ENCODE results near the gene CDK3. TPM values are rescaled to one million over a fixed set of nuclear protein-coding genes. Genes with fewer than 3 reads are reported as not detected.

Gene CDK3
- total RNA-seq, 2 donors from 2014 or later: 8.0 to 9.0 TPM

DNA sequence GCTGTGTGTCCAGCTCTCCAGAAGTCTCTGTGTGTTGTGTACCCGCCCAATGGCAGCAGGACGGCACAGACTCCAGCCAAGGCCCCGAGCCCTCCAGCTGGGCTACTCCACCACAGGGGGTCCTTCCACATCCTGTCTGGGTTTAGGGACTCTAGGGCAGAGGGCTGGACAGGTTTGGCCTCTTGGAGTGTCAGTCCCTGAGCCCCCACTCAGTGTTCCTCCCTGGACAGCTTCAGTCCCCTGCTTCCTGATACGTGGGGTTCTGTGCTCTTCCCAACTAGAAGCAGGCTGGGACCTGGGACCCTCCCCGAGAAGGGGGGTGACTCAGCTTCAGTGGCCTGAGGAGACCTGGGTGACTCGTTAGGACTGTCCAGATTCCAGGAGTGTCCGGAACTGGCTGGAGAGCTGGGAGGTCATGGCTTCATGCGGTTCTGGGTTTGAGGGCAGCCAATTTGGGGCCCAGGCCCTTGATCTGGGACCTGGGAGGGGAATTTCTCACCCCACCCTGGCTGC lies 4.2 kb downstream of the CDK3 start:
- Mint-ChIP-seq H3K36me3 (ENCODE audit: low read depth) (no peaks in the 10 kb centered on the region), H3K4me1 (peaks cover 4% of the 10 kb centered on the region), H3K9me3 (no peaks in the 10 kb centered on the region), H3K27ac (peak overlapping the region; percentile 53), H3K4me3 (no peak overlapping the region), H3K27me3 (no peaks in the 10 kb centered on the region)
- no peak for ATAC-seq (replicated peaks)

DNA sequence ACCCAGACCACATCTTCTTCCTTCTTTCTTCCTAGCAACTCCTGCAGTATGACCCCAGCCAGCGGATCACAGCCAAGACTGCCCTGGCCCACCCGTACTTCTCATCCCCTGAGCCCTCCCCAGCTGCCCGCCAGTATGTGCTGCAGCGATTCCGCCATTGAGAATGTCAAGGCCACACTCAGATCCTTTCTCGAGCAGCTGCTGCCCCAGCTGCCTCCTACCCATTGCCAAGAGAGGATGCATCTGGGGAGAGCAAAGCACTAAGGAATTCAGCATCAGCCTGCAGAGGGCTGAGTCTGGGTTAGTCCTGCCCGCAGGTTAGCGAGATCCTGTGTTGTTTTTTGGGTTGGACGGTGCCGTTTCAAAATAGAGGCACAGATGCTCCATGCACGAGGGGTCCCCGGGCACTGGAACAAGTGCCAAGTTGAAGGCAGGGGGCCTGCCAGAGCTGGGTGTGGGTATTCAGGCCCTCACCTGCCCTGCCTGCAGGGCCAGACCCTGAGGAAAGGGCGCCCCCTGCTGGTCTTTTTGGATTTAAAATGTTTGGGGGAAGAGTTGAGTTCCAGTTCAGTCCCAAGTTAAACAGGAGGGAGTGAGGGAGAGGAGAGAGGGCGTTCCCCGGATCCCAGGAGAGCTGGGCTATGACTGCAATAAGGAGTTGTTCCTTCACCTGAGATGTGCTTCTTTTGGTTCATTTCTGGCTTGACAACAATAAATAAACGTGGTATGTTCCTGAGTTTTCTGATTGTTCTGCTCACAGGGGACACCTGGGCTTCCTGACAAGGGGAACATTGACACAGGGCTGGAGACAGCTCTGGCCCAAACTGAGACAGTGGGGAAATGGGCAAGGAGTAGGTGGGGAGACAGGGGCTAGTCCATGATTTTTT lies 4.9 kb downstream of the CDK3 start:
- no peak overlapping the region for H3K4me3 Mint-ChIP-seq
- peak overlapping the region; percentile 53 for H3K27ac Mint-ChIP-seq
- H3K4me1 Mint-ChIP-seq: peaks cover 4% of the 10 kb centered on the region
- no peaks in the 10 kb centered on the region for H3K27me3 Mint-ChIP-seq
- H3K36me3 Mint-ChIP-seq (ENCODE audit: low read depth): no peaks in the 10 kb centered on the region
- ATAC-seq (replicated peaks): peak; percentile 86
- no peaks in the 10 kb centered on the region for H3K9me3 Mint-ChIP-seq

DNA sequence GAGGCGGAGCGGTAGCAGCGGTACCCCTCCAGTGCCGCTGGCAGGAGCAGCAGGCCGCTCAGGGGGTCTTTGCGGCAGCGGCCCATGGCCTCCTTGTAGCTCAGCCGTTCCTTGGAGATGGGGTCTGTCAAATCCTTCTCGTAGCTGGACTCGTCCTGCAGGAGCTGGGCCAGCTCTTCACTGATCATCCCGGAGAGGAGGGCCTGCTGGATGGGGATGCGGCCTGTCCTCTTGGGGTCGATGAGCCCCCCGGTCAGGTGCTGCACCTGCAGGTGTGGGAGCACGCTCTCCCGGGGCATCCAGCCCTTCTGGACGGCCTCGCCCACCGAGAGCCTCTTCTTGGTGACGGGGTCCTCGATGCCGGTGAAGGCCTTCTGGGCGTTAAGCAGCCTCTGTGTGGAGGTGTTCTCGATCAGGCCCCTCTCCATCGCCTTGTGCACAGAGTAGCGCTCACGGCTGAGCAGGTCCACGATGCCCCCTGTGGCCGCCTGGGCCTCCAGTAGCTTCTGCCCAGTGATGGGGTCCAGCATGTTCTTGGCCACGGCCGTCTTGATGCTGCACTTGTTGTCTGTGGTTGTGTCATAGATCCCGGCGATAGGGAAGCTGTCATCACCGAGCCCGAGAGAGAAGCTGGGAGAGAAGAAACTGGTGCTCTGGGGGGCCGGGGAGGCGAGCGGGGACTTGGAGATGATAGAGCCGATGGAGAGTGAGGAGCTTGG lies 6.6 kb downstream of the CDK3 start:
- Mint-ChIP-seq H3K4me1 (peaks cover 4% of the 10 kb centered on the region), H3K27ac (no peak overlapping the region), H3K9me3 (no peaks in the 10 kb centered on the region), H3K4me3 (no peak overlapping the region), H3K36me3 (ENCODE audit: low read depth) (no peaks in the 10 kb centered on the region), H3K27me3 (no peaks in the 10 kb centered on the region)
- no peak for ATAC-seq (replicated peaks)

DNA sequence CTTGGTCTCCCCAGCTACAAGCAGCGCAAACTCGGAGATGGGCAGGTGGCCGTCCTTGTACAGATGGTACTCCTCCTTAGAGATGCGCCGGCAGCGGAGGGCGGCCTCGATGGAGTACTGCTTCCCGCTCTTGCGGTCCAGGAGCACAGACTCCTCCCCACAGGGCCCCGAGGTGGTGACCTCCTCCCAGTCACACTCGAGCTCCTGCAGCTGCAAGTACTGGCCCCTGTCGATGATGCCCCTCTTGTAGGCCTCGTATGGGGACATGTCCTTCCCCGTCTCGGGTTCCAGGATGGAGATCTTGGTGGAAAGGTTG lies 7.2 kb downstream of the CDK3 start:
- Mint-ChIP-seq H3K4me1 (peaks cover 4% of the 10 kb centered on the region), H3K36me3 (ENCODE audit: low read depth) (no peaks in the 10 kb centered on the region), H3K4me3 (no peak overlapping the region), H3K27ac (no peak overlapping the region), H3K9me3 (no peaks in the 10 kb centered on the region), H3K27me3 (no peaks in the 10 kb centered on the region)
- ATAC-seq (replicated peaks): no peak

DNA sequence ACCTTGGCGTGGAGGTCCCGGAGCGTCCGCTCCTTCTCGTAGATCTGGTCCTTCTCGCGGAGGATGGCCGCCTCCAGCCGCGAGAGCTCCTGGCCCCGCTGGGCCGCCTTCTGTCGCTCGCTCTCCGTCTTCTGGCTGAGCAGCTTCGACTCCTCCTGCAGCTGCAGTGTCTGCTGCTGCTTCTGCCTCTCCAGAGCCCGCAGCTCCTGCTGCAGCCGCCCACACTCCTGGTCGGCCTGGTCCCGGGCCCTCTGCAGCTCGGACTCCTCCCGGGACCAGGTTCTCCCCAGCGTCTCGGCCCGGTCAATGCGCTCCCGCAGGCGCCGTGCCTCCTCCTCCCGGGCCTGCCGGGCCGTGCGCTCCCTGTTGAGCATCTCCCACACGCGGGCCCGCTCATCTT lies 7.6 kb downstream of the CDK3 start:
- peaks cover 4% of the 10 kb centered on the region for H3K4me1 Mint-ChIP-seq
- no peak overlapping the region for H3K27ac Mint-ChIP-seq
- no peak for ATAC-seq (replicated peaks)
- no peaks in the 10 kb centered on the region for H3K9me3 Mint-ChIP-seq
- no peak overlapping the region for H3K4me3 Mint-ChIP-seq
- no peaks in the 10 kb centered on the region for H3K27me3 Mint-ChIP-seq
- H3K36me3 Mint-ChIP-seq (ENCODE audit: low read depth): no peaks in the 10 kb centered on the region

GRCh38 chr17:76008630-76009425 lies 8.2 kb downstream of the CDK3 start:
- ATAC-seq (replicated peaks): no peak
- peaks cover 4% of the 10 kb centered on the region for H3K4me1 Mint-ChIP-seq
- no peaks in the 10 kb centered on the region for H3K9me3 Mint-ChIP-seq
- H3K27ac Mint-ChIP-seq: no peak overlapping the region
- no peak overlapping the region for H3K4me3 Mint-ChIP-seq
- no peaks in the 10 kb centered on the region for H3K36me3 Mint-ChIP-seq (ENCODE audit: low read depth)
- H3K27me3 Mint-ChIP-seq: no peaks in the 10 kb centered on the region

DNA sequence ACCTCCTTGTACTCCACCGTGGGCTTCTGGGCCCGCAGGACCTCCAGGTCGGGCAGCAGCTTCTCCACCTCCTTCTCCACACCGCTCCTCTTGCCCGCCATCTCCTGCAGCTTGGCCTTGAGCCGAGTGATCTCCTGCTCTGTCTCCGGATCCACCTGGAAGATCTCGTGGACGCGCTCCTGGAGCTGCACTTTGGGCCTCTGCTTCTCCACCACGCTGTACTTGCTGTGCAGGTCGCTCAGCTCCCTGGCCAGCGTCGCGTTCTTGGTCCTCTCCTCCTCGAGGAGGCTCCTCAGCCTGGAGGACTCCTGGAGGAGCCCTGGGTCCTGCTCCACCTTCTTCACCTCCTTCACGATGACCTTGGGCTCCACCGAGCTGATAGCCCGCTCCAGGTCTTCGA lies 8.8 kb downstream of the CDK3 start:
- H3K4me1 Mint-ChIP-seq: peaks cover 4% of the 10 kb centered on the region
- ATAC-seq (replicated peaks): no peak

GRCh38 chr17:76009969-76010661 lies 9.5 kb downstream of the CDK3 start:
- Mint-ChIP-seq H3K4me3 (no peak overlapping the region), H3K36me3 (ENCODE audit: low read depth) (no peaks in the 10 kb centered on the region), H3K9me3 (no peaks in the 10 kb centered on the region), H3K27ac (no peak overlapping the region), H3K4me1 (peaks cover 4% of the 10 kb centered on the region), H3K27me3 (no peaks in the 10 kb centered on the region)
- no peak for ATAC-seq (replicated peaks)

More for the DNA sequence above, 8.8 kb downstream of the CDK3 start:
- H3K36me3 Mint-ChIP-seq (ENCODE audit: low read depth): no peaks in the 10 kb centered on the region
- no peaks in the 10 kb centered on the region for H3K9me3 Mint-ChIP-seq
- H3K27me3 Mint-ChIP-seq: no peaks in the 10 kb centered on the region
- H3K27ac Mint-ChIP-seq: no peak overlapping the region
- no peak overlapping the region for H3K4me3 Mint-ChIP-seq

GRCh38 chr17:76011951-76012350 lies 11.3 kb downstream of the CDK3 start:
- no peak for ATAC-seq (replicated peaks)
- no peaks in the 10 kb centered on the region for H3K9me3 Mint-ChIP-seq
- peaks cover 4% of the 10 kb centered on the region for H3K4me1 Mint-ChIP-seq
- H3K27ac Mint-ChIP-seq: no peak overlapping the region
- no peak overlapping the region for H3K4me3 Mint-ChIP-seq
- no peaks in the 10 kb centered on the region for H3K27me3 Mint-ChIP-seq
- no peaks in the 10 kb centered on the region for H3K36me3 Mint-ChIP-seq (ENCODE audit: low read depth)

GRCh38 chr17:76013377-76013932 lies 12.8 kb downstream of the CDK3 start:
- no peak for ATAC-seq (replicated peaks)
- H3K36me3 Mint-ChIP-seq (ENCODE audit: low read depth): no peaks in the 10 kb centered on the region
- no peaks in the 10 kb centered on the region for H3K27me3 Mint-ChIP-seq
- no peak overlapping the region for H3K4me3 Mint-ChIP-seq
- H3K27ac Mint-ChIP-seq: no peak overlapping the region
- no peaks in the 10 kb centered on the region for H3K9me3 Mint-ChIP-seq
- peaks cover 4% of the 10 kb centered on the region for H3K4me1 Mint-ChIP-seq

GRCh38 chr17:76014100-76014924 lies 13.7 kb downstream of the CDK3 start:
- Mint-ChIP-seq H3K27ac (peak overlapping the region; percentile 87), H3K36me3 (ENCODE audit: low read depth) (no peaks in the 10 kb centered on the region)

DNA sequence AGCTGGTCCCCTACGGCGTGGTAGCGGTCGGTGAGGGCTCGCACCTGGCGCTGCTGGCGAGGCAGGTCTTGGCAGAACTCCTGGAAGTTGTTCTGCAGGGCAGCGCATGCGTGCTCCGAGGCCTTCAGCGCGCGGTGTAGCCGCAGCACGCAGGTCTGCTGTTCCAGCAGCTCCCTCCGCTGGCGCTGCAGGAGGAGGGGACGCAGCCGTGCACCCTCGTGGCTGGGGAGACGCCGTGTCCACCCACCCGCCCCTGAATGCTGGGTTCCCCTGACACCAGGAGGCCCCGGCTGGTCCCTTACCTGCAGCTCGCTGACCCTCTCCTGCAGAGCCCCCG lies 14.2 kb downstream of the CDK3 start:
- H3K9me3 Mint-ChIP-seq: no peaks in the 10 kb centered on the region
- H3K27me3 Mint-ChIP-seq: no peaks in the 10 kb centered on the region
- no peak overlapping the region for H3K4me3 Mint-ChIP-seq
- no peaks in the 10 kb centered on the region for H3K36me3 Mint-ChIP-seq (ENCODE audit: low read depth)
- no peaks in the 10 kb centered on the region for H3K4me1 Mint-ChIP-seq
- no peak for ATAC-seq (replicated peaks)
- no peak overlapping the region for H3K27ac Mint-ChIP-seq

More at GRCh38 chr17:76014100-76014924, 13.7 kb downstream of the CDK3 start:
- peak; percentile 98 for ATAC-seq (replicated peaks)
- no peaks in the 10 kb centered on the region for H3K9me3 Mint-ChIP-seq
- no peak overlapping the region for H3K4me3 Mint-ChIP-seq
- no peaks in the 10 kb centered on the region for H3K27me3 Mint-ChIP-seq
- peaks cover 4% of the 10 kb centered on the region for H3K4me1 Mint-ChIP-seq

All from activated T-helper 17 cell treated with anti-CD3 and anti-CD28 coated beads, Interleukin-2, amount 50 U/mL, for 72 hours (primary cell).